ENCODE measurements around the gene NKAIN2. TPM values are rescaled to one million over a fixed set of nuclear protein-coding genes. Genes with fewer than 3 reads are reported as not detected.

NKAIN2 gene
- total RNA-seq, 1 donor, result under 0.01 TPM

DNA sequence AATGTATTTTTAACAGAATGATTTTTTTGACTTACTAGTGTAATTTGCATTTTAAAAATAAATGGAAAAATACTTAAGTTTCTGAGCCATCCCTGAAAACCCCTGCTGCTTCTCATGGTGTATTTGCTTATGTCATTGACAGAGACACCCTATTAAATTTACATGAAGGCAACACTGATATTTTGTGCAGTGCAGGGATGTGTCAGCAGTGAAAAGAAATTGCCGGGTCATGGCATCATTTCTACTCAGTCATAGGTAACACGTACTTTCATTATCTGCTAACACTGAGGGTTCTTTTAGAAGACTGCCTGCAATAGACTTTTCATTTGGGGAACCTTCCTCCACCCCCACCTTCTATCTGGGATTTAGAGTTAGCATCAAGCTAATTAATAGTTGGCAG is 1021.9 kb downstream of the NKAIN2 start:
- no peak for DNase-seq (ENCODE audit: low read depth)
- H3K4me3 ChIP-seq (ENCODE audit: low read depth, low read length), result no peak overlapping the region
- no peak for TF ChIP-seq CTCF (IDR thresholded peaks at IDR 0.05; ENCODE audit: insufficient read depth, low read length)

DNA sequence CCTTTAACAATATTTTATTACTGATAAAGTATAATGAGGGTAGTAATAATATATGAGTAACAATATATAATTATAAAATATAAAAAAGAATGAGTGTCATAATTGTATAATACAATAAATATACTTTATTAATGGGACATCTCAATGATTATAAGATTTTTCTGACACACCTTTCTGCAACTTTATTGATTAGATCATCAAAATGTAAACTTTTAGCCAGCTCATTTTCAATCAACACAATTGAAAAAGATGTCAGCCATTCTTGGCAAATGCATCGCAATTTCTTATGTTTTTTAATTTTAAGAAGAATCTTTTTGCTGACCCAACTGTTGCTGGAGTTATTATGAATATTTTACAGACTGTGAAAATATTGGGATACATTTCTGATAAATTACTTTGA is 1026.2 kb downstream of the NKAIN2 start:
- no peak for DNase-seq (ENCODE audit: low read depth)
- no peak for TF ChIP-seq CTCF (IDR thresholded peaks at IDR 0.05; ENCODE audit: insufficient read depth, low read length)

DNA sequence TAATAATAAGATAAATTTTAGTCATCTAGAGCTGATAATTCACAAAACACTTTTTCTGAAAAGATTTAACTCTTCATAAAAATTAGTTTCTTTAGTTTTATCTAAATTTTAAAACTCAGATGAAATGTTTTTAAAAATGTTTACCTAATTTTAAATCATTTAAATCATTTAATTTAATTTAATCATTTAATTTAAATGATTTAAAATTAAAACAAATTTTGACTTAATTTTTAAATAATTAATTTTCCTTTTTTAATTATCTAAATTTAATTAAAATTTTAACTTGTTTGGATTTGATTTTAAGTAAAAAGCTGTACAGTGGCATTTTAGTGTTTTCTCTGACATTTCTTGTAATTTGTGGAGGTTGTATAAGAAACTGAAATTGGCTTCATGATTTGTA is 1026.8 kb downstream of the NKAIN2 start:
- no peak overlapping the region for H3K4me3 ChIP-seq (ENCODE audit: low read depth, low read length)
- TF ChIP-seq CTCF (IDR thresholded peaks at IDR 0.05; ENCODE audit: insufficient read depth, low read length), result no peak
- DNase-seq (ENCODE audit: low read depth), result no peak

More for the DNA sequence above, 1026.2 kb downstream of the NKAIN2 start:
- no peak overlapping the region for H3K4me3 ChIP-seq (ENCODE audit: low read depth, low read length)

- peak; percentile 10 for DNase-seq (ENCODE audit: low read depth)
- no peak overlapping the region for H3K4me3 ChIP-seq (ENCODE audit: low read depth, low read length)
- peak; percentile 23 for TF ChIP-seq CTCF (IDR thresholded peaks at IDR 0.05; ENCODE audit: insufficient read depth, low read length)
These were observed 1050.8 kb downstream of the NKAIN2 start for GRCh38 chr6:124854338-124854922.

DNA sequence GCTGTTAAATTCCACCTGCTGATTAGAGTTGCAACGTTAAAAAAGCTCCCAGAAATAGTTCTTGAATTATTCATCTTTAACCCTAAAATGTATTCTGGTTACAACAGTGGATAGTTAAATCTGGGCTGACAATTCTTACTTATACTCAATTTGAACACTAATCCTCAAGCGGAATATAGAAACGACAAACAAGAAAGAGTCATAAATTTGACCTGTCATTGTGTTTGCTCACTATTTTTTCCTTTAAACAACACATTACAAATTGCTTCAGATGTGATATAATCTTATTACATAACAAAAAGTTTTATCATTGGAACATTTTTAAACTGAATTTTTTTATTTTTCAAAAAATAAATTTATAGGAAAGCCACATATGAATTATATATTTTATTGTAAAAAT is 1054.1 kb downstream of the NKAIN2 start:
- DNase-seq (ENCODE audit: low read depth), result no peak
- H3K4me3 ChIP-seq (ENCODE audit: low read depth, low read length), result no peak overlapping the region
- TF ChIP-seq CTCF (IDR thresholded peaks at IDR 0.05; ENCODE audit: insufficient read depth, low read length), result no peak

DNA sequence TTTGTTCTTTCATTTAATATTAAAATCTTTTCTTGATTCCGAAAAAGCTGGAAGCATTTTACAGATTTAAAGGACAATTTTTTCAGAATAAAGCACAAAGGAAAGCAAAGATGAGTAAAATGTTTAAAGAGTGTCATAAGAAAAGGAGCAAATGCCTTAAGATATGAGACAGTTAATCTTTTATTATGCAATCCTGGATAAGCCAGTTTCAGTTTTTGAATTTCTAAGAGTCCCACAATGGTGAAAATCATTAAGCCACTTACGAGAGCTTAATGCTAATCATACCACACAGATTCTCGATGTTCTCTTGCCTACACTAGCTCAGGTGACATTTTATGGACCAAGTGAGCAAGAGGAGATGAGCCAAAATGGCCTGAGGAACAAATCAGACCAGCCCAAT is 1054.9 kb downstream of the NKAIN2 start:
- DNase-seq (ENCODE audit: low read depth), result no peak
- H3K4me3 ChIP-seq (ENCODE audit: low read depth, low read length), result no peak overlapping the region
- TF ChIP-seq CTCF (IDR thresholded peaks at IDR 0.05; ENCODE audit: insufficient read depth, low read length), result no peak

DNA sequence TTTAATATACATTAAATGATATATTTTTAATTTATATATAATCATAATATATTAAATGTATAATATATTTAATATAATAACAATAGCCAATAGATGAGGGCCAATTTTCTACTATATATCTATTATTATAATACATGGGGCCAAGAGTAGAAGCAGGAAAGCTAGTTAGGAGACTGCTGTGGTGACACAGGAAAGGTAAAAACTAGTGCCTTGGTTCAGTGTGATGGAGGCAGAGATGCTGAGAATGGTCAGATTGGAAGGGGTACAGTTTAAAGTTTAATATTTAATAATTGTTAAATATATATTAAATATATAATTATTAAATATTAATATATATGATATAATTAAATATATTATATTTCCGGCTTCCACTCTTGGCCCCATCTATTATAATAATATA is 1055.7 kb downstream of the NKAIN2 start:
- no peak for DNase-seq (ENCODE audit: low read depth)
- H3K4me3 ChIP-seq (ENCODE audit: low read depth, low read length), result no peak overlapping the region
- no peak for TF ChIP-seq CTCF (IDR thresholded peaks at IDR 0.05; ENCODE audit: insufficient read depth, low read length)

Measured in fibroblast of the aortic adventitia (primary cell).